Panc1 (cell line): ENCODE measurements around the gene ADGRF5. TPM values are rescaled to one million over a fixed set of nuclear protein-coding genes. Genes with fewer than 3 reads are reported as not detected.

Experiments used
- ATAC-seq: fragments of 200-7000 bp; cut with Tn5 transposase; 2 replicates; pipeline ENCODE4 v1.9.1; 2020; ENCODE audit warnings: mild to moderate bottlenecking, moderate library complexity
- BruUV-seq: library from RNA; stranded (reverse); fragments of 400-500 nt; replicated peaks from 2 replicates; lab custom pipeline; 2021; lab: Mats Ljungman, UMichigan
- CTCF ChIA-PET: fragments of 300-600 bp; sonication (Branson Sonifier 250); formaldehyde crosslinking; loops from one replicate; lab custom pipeline; 2022; ENCODE audit warnings: antibody characterized with exemption; lab: Charles Lee
- POLR2A ChIA-PET: fragments of 300-600 bp; sonication (Branson Sonifier 250); formaldehyde crosslinking; loops from one replicate; lab custom pipeline; 2022; ENCODE audit warnings: antibody characterized with exemption; lab: Charles Lee
- DNase-seq: peaks from one replicate; pipeline ENCODE4 v3.0.0-alpha.2; 2010; ENCODE audit warnings: low read depth, low spot score
- H3K27ac ChIP-seq: 2 replicates; pipeline ENCODE4 v1.5.1; 2011; ENCODE audit warnings: mild to moderate bottlenecking, low read length, inconsistent platforms
- H3K27me3 ChIP-seq: fragments of 200-500 bp; sonication (Bioruptor generic); 2 replicates; pipeline ENCODE4 v1.6.0; 2014; ENCODE audit warnings: low read length, inconsistent platforms; ENCODE audit not compliant: control insufficient read depth, insufficient read depth
- H3K36me3 ChIP-seq: fragments of 200-500 bp; sonication (Bioruptor generic); 2 replicates; pipeline ENCODE4 v1.5.1; 2014; ENCODE audit warnings: inconsistent platforms, mild to moderate bottlenecking, low read length, moderate library complexity; ENCODE audit not compliant: control insufficient read depth, insufficient read depth
- H3K4me1 ChIP-seq: 2 replicates; pipeline ENCODE4 v1.5.1; 2011; ENCODE audit warnings: inconsistent platforms, mild to moderate bottlenecking, low read length, moderate library complexity; ENCODE audit not compliant: control insufficient read depth, insufficient read depth
- H3K4me3 ChIP-seq, 2 experiments: 2 replicates each; pipeline ENCODE4 v1.5.1; 2011 to 2012; ENCODE audit warnings: low read depth in 2 of 2, low read length in 2 of 2, mild to moderate bottlenecking in 2 of 2, inconsistent platforms in 1 of 2, moderate library complexity in 1 of 2
- H3K9me3 ChIP-seq: fragments of 200-500 bp; sonication (Bioruptor generic); 2 replicates; pipeline ENCODE4 v1.5.1; 2014; ENCODE audit warnings: low read depth, mild to moderate bottlenecking, inconsistent platforms, low read length, moderate library complexity; ENCODE audit not compliant: control insufficient read depth, insufficient read depth
- POLR2AphosphoS5 ChIP-seq: IDR thresholded peaks from 2 replicates; pipeline ENCODE4 v1.6.1; 2012; ENCODE audit warnings: mild to moderate bottlenecking, low read depth, low read length, moderate library complexity
- SIN3A ChIP-seq: IDR thresholded peaks from 2 replicates; pipeline ENCODE4 v1.6.1; 2012; ENCODE audit warnings: low read depth, mild to moderate bottlenecking, low read length, moderate library complexity, borderline replicate concordance; ENCODE audit not compliant: insufficient read depth
- TCF7L2 ChIP-seq: IDR thresholded peaks from 2 replicates; pipeline ENCODE4 v1.6.1; 2011; ENCODE audit warnings: mild to moderate bottlenecking, low read depth, low read length, inconsistent platforms
- in situ Hi-C: cut with HindIII; loops from 2 replicates; pipeline ENCODE4 v1.10.0; 2016; ENCODE audit warnings: low sequenced_read_pairs, low pct_unique_long_range_greater_than_20kb
- intact Hi-C: fragments of 100-400 bp; cut with micrococcal nuclease; formaldehyde crosslinking; loops from one replicate; pipeline ENCODE4 v1.10.0; 2022; ENCODE audit not compliant: unreplicated experiment
- total RNA-seq: library from RNA; stranded (reverse); gene quantifications from one replicate; pipeline ENCODE4 v1.2.1, GENCODE V29; 2021; ENCODE audit not compliant: unreplicated experiment
- TF ChIP-seq, protein P1 (sequence below): fragments of 450-650 bp; IDR thresholded peaks from 2 replicates; pipeline ENCODE4 v1.5.1; 2017; ENCODE audit warnings: mild to moderate bottlenecking
- TF ChIP-seq, protein P2 (sequence below), 2 experiments: IDR thresholded peaks; 2 replicates each; pipeline ENCODE4 v1.6.1; 2011 to 2012; ENCODE audit warnings: low read depth in 2 of 2, control low read depth in 1 of 2, low read length in 1 of 2, mild to moderate bottlenecking in 1 of 2, moderate library complexity in 1 of 2; ENCODE audit not compliant: insufficient read depth in 1 of 2

Gene ADGRF5
- total RNA-seq, 1 experiment from 2014 or later: 0.18 TPM

DNA sequence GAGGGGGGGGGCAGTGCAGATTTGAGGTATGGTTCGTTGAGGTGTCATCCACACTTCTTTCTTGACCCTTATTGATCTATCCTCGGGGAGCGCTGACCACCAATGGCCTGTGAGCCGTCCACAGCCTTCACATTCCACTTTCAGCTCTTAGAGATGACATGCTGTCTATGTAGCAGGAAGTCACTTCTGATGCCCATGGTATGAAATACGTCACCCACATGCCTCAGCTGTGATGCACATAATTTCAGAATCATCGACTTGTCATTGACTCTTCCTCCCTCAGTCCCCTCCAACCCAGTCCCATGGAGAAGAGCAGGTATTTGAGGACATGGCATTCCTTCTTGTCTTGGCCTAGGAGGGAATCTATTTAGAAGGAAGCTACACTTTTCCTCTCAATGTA lies 4.7 kb upstream of the ADGRF5 start:
- no TSS peak for BruUV-seq
- ChIA-PET CTCF (no interaction called here), POLR2A (no interaction called here)
- DNase-seq (no peak), ATAC-seq (no peak)
- Histone ChIP-seq H3K9me3 (no peaks in the 10 kb centered on the region), H3K27me3 (no peaks in the 10 kb centered on the region), H3K36me3 (no peaks in the 10 kb centered on the region), H3K27ac (no peak overlapping the region), H3K4me1 (no peaks in the 10 kb centered on the region), H3K4me3 (no peak overlapping the region)
- TF ChIP-seq SIN3A (no peak), TCF7L2 (no peak), POLR2AphosphoS5 (no peak)
- TF ChIP-seq, protein P1, sequence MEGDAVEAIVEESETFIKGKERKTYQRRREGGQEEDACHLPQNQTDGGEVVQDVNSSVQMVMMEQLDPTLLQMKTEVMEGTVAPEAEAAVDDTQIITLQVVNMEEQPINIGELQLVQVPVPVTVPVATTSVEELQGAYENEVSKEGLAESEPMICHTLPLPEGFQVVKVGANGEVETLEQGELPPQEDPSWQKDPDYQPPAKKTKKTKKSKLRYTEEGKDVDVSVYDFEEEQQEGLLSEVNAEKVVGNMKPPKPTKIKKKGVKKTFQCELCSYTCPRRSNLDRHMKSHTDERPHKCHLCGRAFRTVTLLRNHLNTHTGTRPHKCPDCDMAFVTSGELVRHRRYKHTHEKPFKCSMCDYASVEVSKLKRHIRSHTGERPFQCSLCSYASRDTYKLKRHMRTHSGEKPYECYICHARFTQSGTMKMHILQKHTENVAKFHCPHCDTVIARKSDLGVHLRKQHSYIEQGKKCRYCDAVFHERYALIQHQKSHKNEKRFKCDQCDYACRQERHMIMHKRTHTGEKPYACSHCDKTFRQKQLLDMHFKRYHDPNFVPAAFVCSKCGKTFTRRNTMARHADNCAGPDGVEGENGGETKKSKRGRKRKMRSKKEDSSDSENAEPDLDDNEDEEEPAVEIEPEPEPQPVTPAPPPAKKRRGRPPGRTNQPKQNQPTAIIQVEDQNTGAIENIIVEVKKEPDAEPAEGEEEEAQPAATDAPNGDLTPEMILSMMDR: no peak
- TF ChIP-seq, protein P2, sequence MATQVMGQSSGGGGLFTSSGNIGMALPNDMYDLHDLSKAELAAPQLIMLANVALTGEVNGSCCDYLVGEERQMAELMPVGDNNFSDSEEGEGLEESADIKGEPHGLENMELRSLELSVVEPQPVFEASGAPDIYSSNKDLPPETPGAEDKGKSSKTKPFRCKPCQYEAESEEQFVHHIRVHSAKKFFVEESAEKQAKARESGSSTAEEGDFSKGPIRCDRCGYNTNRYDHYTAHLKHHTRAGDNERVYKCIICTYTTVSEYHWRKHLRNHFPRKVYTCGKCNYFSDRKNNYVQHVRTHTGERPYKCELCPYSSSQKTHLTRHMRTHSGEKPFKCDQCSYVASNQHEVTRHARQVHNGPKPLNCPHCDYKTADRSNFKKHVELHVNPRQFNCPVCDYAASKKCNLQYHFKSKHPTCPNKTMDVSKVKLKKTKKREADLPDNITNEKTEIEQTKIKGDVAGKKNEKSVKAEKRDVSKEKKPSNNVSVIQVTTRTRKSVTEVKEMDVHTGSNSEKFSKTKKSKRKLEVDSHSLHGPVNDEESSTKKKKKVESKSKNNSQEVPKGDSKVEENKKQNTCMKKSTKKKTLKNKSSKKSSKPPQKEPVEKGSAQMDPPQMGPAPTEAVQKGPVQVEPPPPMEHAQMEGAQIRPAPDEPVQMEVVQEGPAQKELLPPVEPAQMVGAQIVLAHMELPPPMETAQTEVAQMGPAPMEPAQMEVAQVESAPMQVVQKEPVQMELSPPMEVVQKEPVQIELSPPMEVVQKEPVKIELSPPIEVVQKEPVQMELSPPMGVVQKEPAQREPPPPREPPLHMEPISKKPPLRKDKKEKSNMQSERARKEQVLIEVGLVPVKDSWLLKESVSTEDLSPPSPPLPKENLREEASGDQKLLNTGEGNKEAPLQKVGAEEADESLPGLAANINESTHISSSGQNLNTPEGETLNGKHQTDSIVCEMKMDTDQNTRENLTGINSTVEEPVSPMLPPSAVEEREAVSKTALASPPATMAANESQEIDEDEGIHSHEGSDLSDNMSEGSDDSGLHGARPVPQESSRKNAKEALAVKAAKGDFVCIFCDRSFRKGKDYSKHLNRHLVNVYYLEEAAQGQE (IDR thresholded peaks at IDR 0.05; ENCODE audit: insufficient read depth in 1 of 2, low read depth in 2 of 2, low read length in 1 of 2): no peak
- in situ Hi-C loops: no loop called here
- intact Hi-C loops: no loop called here

GRCh38 chr6:46925563-46926253 lies 4.0 kb upstream of the ADGRF5 start:
- H3K4me1 ChIP-seq: no peaks in the 10 kb centered on the region
- no peaks in the 10 kb centered on the region for H3K27me3 ChIP-seq
- ChIA-PET POLR2A (no interaction called here), CTCF (no interaction called here)
- in situ Hi-C loops (no loop called here), intact Hi-C loops (no loop called here)
- H3K27ac ChIP-seq: no peak overlapping the region
- TF ChIP-seq SIN3A: no peak
- TF ChIP-seq, protein P2 (IDR thresholded peaks at IDR 0.05; ENCODE audit: insufficient read depth in 1 of 2, low read depth in 2 of 2, low read length in 1 of 2): no peak
- TF ChIP-seq, protein P1: no peak
- ATAC-seq: peak; percentile 34; the same call in 1 of the 2 replicates
- BruUV-seq: no TSS peak
- peak; percentile 28 for DNase-seq
- H3K4me3 ChIP-seq: no peak overlapping the region
- H3K36me3 ChIP-seq: no peaks in the 10 kb centered on the region
- H3K9me3 ChIP-seq: no peaks in the 10 kb centered on the region
